ENCODE measurements around the gene SBF2.

SBF2 gene

GRCh38 chr11:9982796-9983579 lies 311.0 kb downstream of the SBF2 start:
- H3K4me1 ChIP-seq (ENCODE audit: control insufficient read depth, low read length), result peaks cover 10% of the 10 kb centered on the region
- H3K79me2 ChIP-seq (ENCODE audit: control insufficient read depth, low read length), result no peaks in the 10 kb centered on the region
- no peaks in the 10 kb centered on the region for H4K20me1 ChIP-seq (ENCODE audit: control insufficient read depth, insufficient read depth, low read depth, low read length)
- no peaks in the 10 kb centered on the region for H3F3A ChIP-seq (ENCODE audit: control insufficient read depth, insufficient read depth)
- H3K9me3 ChIP-seq (ENCODE audit: control insufficient read depth, insufficient read depth, low read length), result no peaks in the 10 kb centered on the region
- H3K36me3 ChIP-seq (ENCODE audit: control insufficient read depth, low read length), result no peaks in the 10 kb centered on the region
- H3K27me3 ChIP-seq (ENCODE audit: control insufficient read depth, low read length), result no peaks in the 10 kb centered on the region
- H3K4me2 ChIP-seq (ENCODE audit: low read length), result no peak overlapping the region
- TF ChIP-seq EZH2phosphoT487 (IDR thresholded peaks at IDR 0.05; ENCODE audit: borderline replicate concordance, low read length) (no peak), CTCF (IDR thresholded peaks at IDR 0.05; ENCODE audit: low read depth, low read length, poor library complexity, severe bottlenecking) (no peak)
- no peaks in the 10 kb centered on the region for H3K9me2 ChIP-seq (replicated peaks; ENCODE audit: control insufficient read depth, low read length)
- H3K27ac ChIP-seq (ENCODE audit: low read depth, low read length), result no peak overlapping the region
- H3K4me3 ChIP-seq (ENCODE audit: low read length), result no peak overlapping the region

GRCh38 chr11:9982127-9982795 lies 311.8 kb downstream of the SBF2 start:
- no peak overlapping the region for H3K4me2 ChIP-seq (ENCODE audit: low read length)
- H3K36me3 ChIP-seq (ENCODE audit: control insufficient read depth, low read length), result no peaks in the 10 kb centered on the region
- no peak for TF ChIP-seq CTCF (IDR thresholded peaks at IDR 0.05; ENCODE audit: low read depth, low read length, poor library complexity, severe bottlenecking)
- no peak for TF ChIP-seq EZH2phosphoT487 (IDR thresholded peaks at IDR 0.05; ENCODE audit: borderline replicate concordance, low read length)
- H3K79me2 ChIP-seq (ENCODE audit: control insufficient read depth, low read length), result no peaks in the 10 kb centered on the region
- H4K20me1 ChIP-seq (ENCODE audit: control insufficient read depth, insufficient read depth, low read depth, low read length), result no peaks in the 10 kb centered on the region
- no peaks in the 10 kb centered on the region for H3K9me2 ChIP-seq (replicated peaks; ENCODE audit: control insufficient read depth, low read length)
- H3K9me3 ChIP-seq (ENCODE audit: control insufficient read depth, insufficient read depth, low read length), result no peaks in the 10 kb centered on the region
- H3K27me3 ChIP-seq (ENCODE audit: control insufficient read depth, low read length), result no peaks in the 10 kb centered on the region
- H3K4me3 ChIP-seq (ENCODE audit: low read length), result no peak overlapping the region
- no peak overlapping the region for H3K27ac ChIP-seq (ENCODE audit: low read depth, low read length)
- H3K4me1 ChIP-seq (ENCODE audit: control insufficient read depth, low read length), result peaks cover 5% of the 10 kb centered on the region
- no peaks in the 10 kb centered on the region for H3F3A ChIP-seq (ENCODE audit: control insufficient read depth, insufficient read depth)

- TF ChIP-seq CTCF (IDR thresholded peaks at IDR 0.05; ENCODE audit: low read depth, low read length, poor library complexity, severe bottlenecking), result no peak
- TF ChIP-seq EZH2phosphoT487 (IDR thresholded peaks at IDR 0.05; ENCODE audit: borderline replicate concordance, low read length), result no peak
- Histone ChIP-seq H3K79me2 (ENCODE audit: control insufficient read depth, low read length) (no peaks in the 10 kb centered on the region), H3K27me3 (ENCODE audit: control insufficient read depth, low read length) (no peaks in the 10 kb centered on the region), H3K4me3 (ENCODE audit: low read length) (no peak overlapping the region), H3K36me3 (ENCODE audit: control insufficient read depth, low read length) (no peaks in the 10 kb centered on the region), H3K9me2 (replicated peaks; ENCODE audit: control insufficient read depth, low read length) (no peaks in the 10 kb centered on the region), H4K20me1 (ENCODE audit: control insufficient read depth, insufficient read depth, low read depth, low read length) (no peaks in the 10 kb centered on the region), H3K9me3 (ENCODE audit: control insufficient read depth, insufficient read depth, low read length) (no peaks in the 10 kb centered on the region), H3F3A (ENCODE audit: control insufficient read depth, insufficient read depth) (no peaks in the 10 kb centered on the region), H3K27ac (ENCODE audit: low read depth, low read length) (no peak overlapping the region), H3K4me1 (ENCODE audit: control insufficient read depth, low read length) (no peaks in the 10 kb centered on the region), H3K4me2 (ENCODE audit: low read length) (no peak overlapping the region)
These were observed 313.1 kb downstream of the SBF2 start for GRCh38 chr11:9980931-9981330.
